Stomach (tissue), 9 donors: ENCODE results near the gene THY1. TPM values are rescaled to one million over a fixed set of nuclear protein-coding genes. Genes with fewer than 3 reads are reported as not detected.

Experiments
- DNase-seq, 2 donors: peaks; one replicate each; pipeline versions ENCODE4 v3.0.0 to v3.0.0-alpha.2; 2013 to 2019
- H3K27ac ChIP-seq, 5 donors: fragments of 200-600 bp in 4 of 5; sonication (generic) in 4 of 5; one replicate each; pipeline ENCODE4 v1.5.1; 2013 to 2019; ENCODE audit warnings: mild to moderate bottlenecking in 1 of 5, moderate library complexity in 1 of 5
- H3K27me3 ChIP-seq, 3 donors: fragments of 200-600 bp; sonication (generic); one replicate each; pipeline ENCODE4 v1.5.1; 2017 to 2019; ENCODE audit warnings: mixed run types in 1 of 3
- H3K36me3 ChIP-seq, 4 donors: fragments of 200-600 bp; sonication (generic); 1 replicate in 3 of 4; 2 replicates in 1 of 4; pipeline ENCODE4 v1.5.1; 2016 to 2019
- H3K4me1 ChIP-seq, 4 donors: fragments of 200-600 bp; sonication (generic); one replicate each; pipeline ENCODE4 v1.5.1; 2016 to 2019
- H3K4me3 ChIP-seq, 4 donors: fragments of 200-600 bp; sonication (generic) in 3 of 4; one replicate each; pipeline ENCODE4 v1.5.1; 2016 to 2019; ENCODE audit warnings: mild to moderate bottlenecking in 1 of 4
- H3K9me3 ChIP-seq, 4 donors: fragments of 200-600 bp; sonication (generic); one replicate each; pipeline ENCODE4 v1.5.1; 2016 to 2019
- CTCF ChIP-seq, 7 experiments: fragments of 450-650 bp in 4 of 7; fragments of 200-600 bp in 3 of 7; sonication (generic) in 3 of 7; IDR thresholded peaks; one replicate each; pipeline ENCODE4 v1.5.1; 2016 to 2019; ENCODE audit warnings: antibody characterized with exemption in 7 of 7, control low read depth in 2 of 7, mild to moderate bottlenecking in 1 of 7
- EP300 ChIP-seq: sonication (generic); formaldehyde crosslinking; IDR thresholded peaks from one replicate; pipeline ENCODE4 v1.6.1; 2017; ENCODE audit warnings: antibody characterized with exemption
- POLR2A ChIP-seq, 4 donors: fragments of 450-650 bp; IDR thresholded peaks; one replicate each; pipeline ENCODE4 v1.6.1; 2016; ENCODE audit warnings: antibody characterized with exemption in 4 of 4, control low read depth in 2 of 4, mild to moderate bottlenecking in 1 of 4, moderate library complexity in 1 of 4
- POLR2AphosphoS5 ChIP-seq, 3 donors: sonication (generic); formaldehyde crosslinking; IDR thresholded peaks; one replicate each; pipeline ENCODE4 v1.6.1; 2016; ENCODE audit warnings: antibody characterized with exemption in 3 of 3
- WGBS, 5 donors: extraction: QIAGEN DNeasy Blood & Tissue Kit in 3 of 5; methylation state at CpG; one replicate each; pipeline versions ENCODE4 v1.1.5 to v1.1.7; 2013 to 2018; 5-methylcytosine and 5-hydroxymethylcytosine counted together
- intact Hi-C: fragments of 100-400 bp; cut with DNase I; formaldehyde crosslinking; loops from one replicate; pipeline ENCODE4 v1.15.1; 2023; ENCODE audit warnings: low total_unique reads
- polyA plus RNA-seq, 3 donors: library from polyadenylated mRNA; stranded (reverse); fragments of 200-250 nt; gene quantifications; one replicate each; pipeline ENCODE4 v1.2.3, GENCODE V29; 2013
- total RNA-seq, 5 donors: library from RNA; depleted of rRNA; stranded (reverse); fragments of >200 nt; gene quantifications; one replicate each; pipeline versions ENCODE4 v1.1.0 to v1.2.3, GENCODE V29; 2014 to 2016
- donor health status: healthy with polysubstance abuse.
- donor health status: Bipolar disorder and iron deficiency.
- donor health status: healthy.

THY1 gene
- total and polyA plus RNA-seq, 8 donors = 1.2 to 13.7 (median 7.9) TPM

- TF ChIP-seq EP300 = no peak
- no peak for TF ChIP-seq CTCF (IDR thresholded peaks at IDR 0.05)
- no peak for TF ChIP-seq POLR2A (IDR thresholded peaks at IDR 0.05)
- intact Hi-C loops = no loop called here
- 71 to 85% (median 76%) methylated on average over 3 of the region's 3 CpGs for WGBS, 5 donors
- no peak for DNase-seq
- Histone ChIP-seq H3K4me1 (peaks cover 16 to 25% (median 20%) of the 10 kb centered on the region in 4 donors), H3K36me3 (peaks cover 0 to 9% (median 0%) of the 10 kb centered on the region in 4 donors), H3K27ac (no peak overlapping the region), H3K4me3 (no peak overlapping the region), H3K9me3 (no peaks in the 10 kb centered on the region), H3K27me3 (peaks cover 0 to 59% (median 35%) of the 10 kb centered on the region in 3 donors)
Measured at GRCh38 chr11:119424276-119424675, 1.3 kb upstream of the THY1 start.

- Histone ChIP-seq H3K27me3 (peaks cover 0 to 65% (median 37%) of the 10 kb centered on the region in 3 donors), H3K36me3 (peaks cover 0 to 9% (median 0%) of the 10 kb centered on the region in 4 donors), H3K4me3 (peak overlapping the region; percentile 41 to 54 (median 48)), H3K4me1 (peaks cover 16 to 25% (median 20%) of the 10 kb centered on the region in 4 donors), H3K27ac (peak overlapping the region in 1 of 5 donors; percentile 74), H3K9me3 (no peaks in the 10 kb centered on the region)
- TF ChIP-seq POLR2A (IDR thresholded peaks at IDR 0.05) = no peak
- TF ChIP-seq CTCF (IDR thresholded peaks at IDR 0.05) = no peak
- TF ChIP-seq POLR2AphosphoS5 (IDR thresholded peaks at IDR 0.05) = no peak
- TF ChIP-seq EP300 = no peak
- 50 to 65% (median 59%) methylated on average over 13 to 14 of the region's 14 CpGs for WGBS, 5 donors
- no peak for DNase-seq
- intact Hi-C loops = no loop called here
Measured at GRCh38 chr11:119423509-119424254, 710 bp upstream of the THY1 start.

GRCh38 chr11:119421941-119422808 lies 797 bp downstream of the THY1 start:
- H3K4me1 ChIP-seq = peaks cover 16 to 32% (median 21%) of the 10 kb centered on the region in 4 donors
- peaks cover 0 to 67% (median 37%) of the 10 kb centered on the region in 3 donors for H3K27me3 ChIP-seq
- intact Hi-C loops = no loop called here
- H3K4me3 ChIP-seq = peak overlapping the region; percentile 41 to 54 (median 48)
- peaks cover 0 to 9% (median 0%) of the 10 kb centered on the region in 4 donors for H3K36me3 ChIP-seq
- no peak for TF ChIP-seq POLR2AphosphoS5 (IDR thresholded peaks at IDR 0.05)
- no peak for TF ChIP-seq POLR2A (IDR thresholded peaks at IDR 0.05)
- TF ChIP-seq EP300 = no peak
- no peak for TF ChIP-seq CTCF (IDR thresholded peaks at IDR 0.05)
- peak overlapping the region in 2 of 5 donors; percentile 71 to 74 for H3K27ac ChIP-seq
- H3K9me3 ChIP-seq = no peaks in the 10 kb centered on the region
- WGBS, 5 donors = 0 to 2% (median 1%) methylated on average over 35 to 49 of the region's 49 CpGs
- peak in 1 of 2 donors; percentile 67 for DNase-seq

GRCh38 chr11:119421351-119421750 lies 1.6 kb downstream of the THY1 start:
- WGBS, 5 donors = 25 to 37% (median 32%) methylated on average over 8 of the region's 8 CpGs
- TF ChIP-seq POLR2A (IDR thresholded peaks at IDR 0.05) = no peak
- no peak for TF ChIP-seq EP300
- no peak for TF ChIP-seq CTCF (IDR thresholded peaks at IDR 0.05)
- TF ChIP-seq POLR2AphosphoS5 (IDR thresholded peaks at IDR 0.05) = no peak
- Histone ChIP-seq H3K36me3 (peaks cover 0 to 9% (median 0%) of the 10 kb centered on the region in 4 donors), H3K27me3 (peaks cover 0 to 65% (median 37%) of the 10 kb centered on the region in 3 donors), H3K4me1 (peaks cover 16 to 32% (median 21%) of the 10 kb centered on the region in 4 donors), H3K27ac (no peak overlapping the region), H3K9me3 (no peaks in the 10 kb centered on the region), H3K4me3 (peak overlapping the region in 2 of 4 donors; percentile 41 to 51)
- DNase-seq = no peak
- intact Hi-C loops = no loop called here
